GM21619 (cell line): ENCODE data around the gene RAI1.

ENCODE experiments used
- ATAC-seq: cut with Tn5 transposase; IDR thresholded peaks from one replicate; pipeline ENCODE4 v1.9.1; 2021; ENCODE audit not compliant: unreplicated experiment

RAI1 gene

DNA sequence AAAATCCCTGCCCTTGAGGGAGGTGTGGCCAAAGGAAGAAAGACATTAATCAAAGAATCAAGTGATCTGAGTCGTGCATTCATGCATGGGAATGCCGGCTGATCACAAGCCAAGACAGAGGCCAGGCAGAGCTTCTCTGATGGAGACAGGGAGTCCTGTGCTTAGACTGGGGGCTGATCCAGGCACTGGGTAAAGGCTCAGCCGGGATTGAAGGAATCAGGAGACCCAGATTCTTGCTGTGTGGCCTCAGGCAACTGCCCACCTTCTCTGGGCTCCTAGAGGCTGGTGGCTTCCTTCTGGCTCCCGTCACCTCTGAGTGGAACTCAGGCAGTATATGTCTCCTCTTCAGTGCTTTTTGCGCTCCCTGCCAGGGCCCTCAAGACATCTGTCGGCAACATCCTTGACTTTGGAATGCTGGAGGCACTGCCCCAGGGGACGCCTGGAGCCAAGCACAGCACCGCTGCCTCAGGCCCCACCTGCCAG lies 17.7 kb downstream of the RAI1 start:
- no peak for ATAC-seq

DNA sequence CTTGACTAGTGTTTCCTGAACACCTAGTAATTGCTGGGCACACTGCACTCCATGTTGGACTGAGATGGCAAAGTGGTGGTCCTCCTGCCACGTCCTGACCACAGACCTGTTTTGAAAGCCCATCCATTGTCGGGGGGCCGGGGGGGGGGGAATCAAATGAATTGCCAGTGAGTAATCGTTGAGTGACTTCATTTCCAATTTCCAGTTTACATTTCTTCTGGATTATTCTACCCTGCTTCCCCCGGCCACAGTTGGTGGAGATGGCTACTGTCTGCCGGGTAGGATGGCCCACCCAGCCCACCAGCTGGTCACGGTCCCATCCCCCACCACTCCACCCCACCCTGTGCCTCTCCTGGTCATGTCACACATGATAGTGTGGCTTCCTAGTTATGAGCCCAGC lies 18.2 kb downstream of the RAI1 start:
- ATAC-seq: no peak

- no peak for ATAC-seq
Observed at GRCh38 chr17:17700251-17700969, 19.2 kb downstream of the RAI1 start.

- no peak for ATAC-seq
Observed at GRCh38 chr17:17701112-17701511, 19.9 kb downstream of the RAI1 start.

- ATAC-seq: no peak
Observed at GRCh38 chr17:17701658-17702057, 20.4 kb downstream of the RAI1 start.

GRCh38 chr17:17702449-17703139 lies 21.3 kb downstream of the RAI1 start:
- no peak for ATAC-seq

DNA sequence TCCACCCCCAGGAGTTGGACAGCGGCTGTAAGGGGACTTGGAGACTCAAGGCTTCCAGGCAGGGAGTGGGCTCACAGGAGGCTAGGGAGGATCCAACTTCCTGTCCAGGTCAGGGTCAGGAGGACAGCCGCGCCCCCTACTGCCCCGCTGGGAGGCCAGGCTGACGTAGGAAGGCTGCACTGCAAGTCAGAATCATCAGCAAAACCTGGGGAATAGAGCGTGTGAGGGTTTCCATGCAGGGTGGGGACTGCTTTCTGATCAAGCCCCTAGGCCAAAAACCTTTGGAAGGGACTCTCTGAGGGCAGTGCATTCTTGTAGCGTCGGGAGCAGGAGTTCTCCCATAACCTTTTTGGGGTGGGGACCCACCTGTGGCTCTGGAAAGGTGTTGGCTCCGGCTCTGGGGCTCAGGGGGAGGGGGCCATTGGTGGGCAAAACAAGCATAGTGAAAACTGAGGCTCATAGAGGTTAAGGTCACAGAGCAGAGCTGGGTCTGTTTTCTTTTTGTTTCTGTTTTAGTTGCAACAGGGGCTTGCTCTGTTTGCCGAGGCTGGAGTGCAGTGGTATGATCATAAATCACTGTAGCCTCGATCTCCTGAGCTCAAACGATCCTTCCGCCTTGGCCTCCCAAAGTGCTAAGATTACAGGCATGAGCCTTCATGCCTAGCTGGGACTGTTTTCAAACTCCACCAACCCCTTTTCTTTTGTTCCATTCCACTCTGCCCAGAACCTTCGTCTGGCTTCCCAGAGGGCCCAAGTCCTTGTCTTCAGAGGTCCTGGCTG lies 22.1 kb downstream of the RAI1 start:
- ATAC-seq: no peak

GRCh38 chr17:17704931-17705330 lies 23.7 kb downstream of the RAI1 start:
- ATAC-seq: no peak

- ATAC-seq: no peak
Observed at GRCh38 chr17:17706140-17707060, 25.1 kb downstream of the RAI1 start.

DNA sequence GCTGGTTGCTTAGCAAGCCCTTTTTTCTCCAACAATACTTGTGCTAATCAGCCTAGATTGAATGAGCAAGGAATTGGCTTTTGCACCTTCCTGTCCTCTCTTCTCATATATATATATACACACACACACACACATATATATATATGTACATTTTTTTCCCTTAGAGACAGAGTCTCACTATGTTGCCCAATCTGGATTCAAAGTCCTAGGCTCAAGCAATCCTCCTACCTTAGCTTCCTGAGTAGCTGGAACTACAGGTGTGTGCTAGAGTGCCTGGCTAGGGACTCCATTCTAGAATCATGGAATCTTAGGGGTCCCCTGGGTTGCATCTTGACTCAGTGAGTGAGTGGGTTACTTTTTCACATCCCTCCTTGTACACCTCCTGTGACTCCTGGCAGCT lies 27.0 kb downstream of the RAI1 start:
- ATAC-seq: no peak

DNA sequence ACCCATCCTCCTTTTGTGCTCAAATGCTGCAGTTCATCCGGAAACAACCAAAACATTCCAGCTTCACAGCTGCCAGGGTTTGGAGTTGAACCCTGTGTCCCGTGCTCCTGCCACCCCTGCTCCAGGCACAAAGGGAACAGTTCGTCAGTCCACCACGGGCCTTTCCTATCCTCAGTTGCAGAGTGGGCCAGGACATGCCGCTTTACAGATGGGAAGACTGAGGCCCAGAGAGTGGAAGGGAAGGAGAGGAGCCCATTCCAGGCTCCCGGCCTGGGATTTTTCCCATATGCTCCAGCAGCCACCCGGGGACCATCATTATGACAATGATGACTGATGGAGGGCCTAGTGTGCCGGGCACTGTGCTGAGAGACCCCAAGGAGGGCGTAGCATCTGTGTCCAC lies 27.6 kb downstream of the RAI1 start:
- no peak for ATAC-seq

- no peak for ATAC-seq
Observed at GRCh38 chr17:17709815-17710321, 28.6 kb downstream of the RAI1 start.

GRCh38 chr17:17710355-17710727 lies 29.1 kb downstream of the RAI1 start:
- ATAC-seq: no peak

- ATAC-seq: no peak
Observed at GRCh38 chr17:17710728-17711541, 29.7 kb downstream of the RAI1 start.

DNA sequence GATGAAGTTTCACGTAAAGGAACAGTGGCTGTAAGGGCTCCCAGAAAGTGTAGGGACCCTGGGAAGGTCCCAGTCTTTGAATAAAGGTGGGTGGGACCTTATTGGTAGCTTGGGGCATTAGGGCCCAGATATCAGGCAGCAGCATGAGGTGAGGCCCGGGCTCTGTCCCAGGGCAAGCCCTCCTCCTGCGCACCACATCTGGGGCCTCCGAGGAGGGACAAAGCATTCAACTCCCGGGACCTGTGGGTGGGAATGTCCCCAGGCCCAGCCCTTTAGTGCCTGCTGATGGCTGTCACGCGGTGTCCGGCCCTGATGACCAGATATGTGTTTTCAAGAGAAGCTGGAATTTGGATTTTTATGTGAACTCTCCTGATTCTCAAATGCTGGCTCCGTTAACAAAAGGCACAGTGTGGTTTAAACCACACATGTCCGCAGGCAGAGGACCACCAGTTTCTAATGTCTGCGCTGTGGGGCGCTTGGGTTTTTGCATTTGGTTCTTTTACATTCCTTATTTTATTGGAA lies 30.4 kb downstream of the RAI1 start:
- no peak for ATAC-seq

DNA sequence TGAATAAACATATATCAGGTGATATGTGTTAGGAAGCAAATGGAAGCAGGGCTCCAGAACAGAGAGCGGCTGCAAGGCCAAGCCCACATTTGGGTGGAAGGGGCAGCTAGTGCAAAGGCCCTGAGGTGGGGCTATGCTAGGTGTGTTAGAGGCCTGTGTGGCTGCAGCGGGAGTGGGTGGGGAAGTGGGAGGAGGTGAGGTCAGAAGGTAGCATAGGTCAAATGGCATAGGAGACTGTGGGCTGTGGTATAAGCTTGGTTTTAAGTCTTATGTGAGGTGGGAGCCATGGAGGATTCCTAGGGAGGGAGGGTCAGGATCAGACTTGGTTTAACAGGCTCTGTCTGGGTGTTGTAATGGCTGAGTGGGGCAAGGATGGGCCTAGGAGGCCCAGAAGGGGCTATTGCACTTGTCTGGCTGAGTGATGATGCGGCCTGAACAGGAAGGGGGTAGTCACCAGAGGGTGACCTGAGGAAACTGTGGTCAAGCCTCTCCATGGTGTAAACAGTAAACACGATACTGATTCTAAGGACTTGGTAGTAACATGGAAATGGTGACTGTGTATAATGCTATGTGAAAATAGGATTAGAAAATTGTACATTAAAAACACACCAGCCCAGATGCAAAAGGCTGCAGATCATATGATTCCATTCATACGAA lies 31.1 kb downstream of the RAI1 start:
- peak; percentile 83 for ATAC-seq

GRCh38 chr17:17713839-17714238 lies 32.6 kb downstream of the RAI1 start:
- no peak for ATAC-seq

- ATAC-seq: no peak
Observed at GRCh38 chr17:17714261-17714866, 33.1 kb downstream of the RAI1 start.

DNA sequence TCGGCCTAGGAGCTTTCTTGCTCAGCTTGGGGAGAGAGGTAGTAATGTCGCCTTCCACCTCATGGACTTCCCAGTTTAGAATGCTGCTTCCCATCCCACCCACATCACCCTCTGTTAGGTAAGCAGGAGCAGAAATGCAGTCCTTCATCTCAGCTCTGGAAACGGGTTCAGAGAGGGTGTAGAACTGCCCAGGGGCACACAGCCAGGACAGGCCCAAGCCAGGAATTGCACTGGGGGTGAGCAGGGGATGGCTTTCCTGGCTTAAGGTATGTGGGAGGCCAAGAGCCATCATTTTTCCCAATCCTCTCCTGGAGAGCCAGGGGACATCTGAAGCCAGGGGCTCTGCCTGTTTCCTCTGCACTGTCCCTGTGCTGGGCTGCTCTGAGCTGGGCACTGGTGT lies 33.6 kb downstream of the RAI1 start:
- ATAC-seq: no peak
